Kidney glomerular epithelial cell (primary cell): Measurements from ENCODE around the gene UNC5B.
"Not testable (repeated sequence)": the region's sequence is repeated elsewhere in the genome, so short reads cannot be mapped to it uniquely, and the experiment has no call there.

ENCODE experiments used
- DNase-seq: peaks from one replicate; lab custom pipeline; 2025; lab: John Stamatoyannopoulos, UW

Gene UNC5B

DNA sequence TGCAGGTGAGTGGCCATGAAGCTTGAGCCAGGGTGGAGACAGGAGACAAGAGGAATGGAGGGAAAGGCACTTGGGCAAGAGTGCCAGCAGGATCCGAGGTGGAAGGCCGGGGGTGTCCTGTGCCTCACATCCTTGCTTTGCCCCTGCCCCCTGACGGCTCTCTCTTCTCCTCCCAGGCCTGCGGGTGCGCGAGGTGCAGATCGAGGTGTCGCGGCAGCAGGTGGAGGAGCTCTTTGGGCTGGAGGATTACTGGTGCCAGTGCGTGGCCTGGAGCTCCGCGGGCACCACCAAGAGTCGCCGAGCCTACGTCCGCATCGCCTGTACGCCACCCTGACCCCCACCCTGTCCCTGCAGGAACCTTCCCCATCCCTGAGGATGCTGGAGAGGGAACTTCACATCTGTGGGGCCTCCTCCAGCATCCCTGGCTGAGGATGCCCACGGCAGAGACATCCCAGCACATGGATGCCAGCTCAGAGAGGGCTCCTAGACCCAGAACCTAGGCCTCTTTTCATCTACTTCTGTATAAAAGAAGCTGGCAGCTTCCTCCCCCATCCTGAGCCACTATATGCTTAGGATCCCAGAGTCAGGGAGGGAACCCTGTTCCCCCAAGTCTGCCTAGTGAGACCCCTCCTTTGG lies 72.3 kb downstream of the UNC5B start:
- DNase-seq: no peak

DNA sequence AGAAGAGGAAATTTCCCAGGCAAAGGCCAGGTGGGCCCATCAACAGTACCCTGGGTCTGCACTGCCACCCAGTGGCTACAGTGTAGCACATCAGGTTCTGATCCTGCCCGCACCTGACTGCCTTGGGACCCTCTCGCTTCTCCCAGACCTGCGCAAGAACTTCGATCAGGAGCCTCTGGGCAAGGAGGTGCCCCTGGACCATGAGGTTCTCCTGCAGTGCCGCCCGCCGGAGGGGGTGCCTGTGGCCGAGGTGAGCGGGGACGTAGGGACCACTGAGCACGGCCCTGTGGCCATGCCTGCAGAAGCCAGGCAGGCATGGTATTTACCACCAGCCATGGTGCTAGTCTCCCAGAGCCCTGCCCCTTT lies 72.8 kb downstream of the UNC5B start:
- DNase-seq: peak; percentile 28

DNA sequence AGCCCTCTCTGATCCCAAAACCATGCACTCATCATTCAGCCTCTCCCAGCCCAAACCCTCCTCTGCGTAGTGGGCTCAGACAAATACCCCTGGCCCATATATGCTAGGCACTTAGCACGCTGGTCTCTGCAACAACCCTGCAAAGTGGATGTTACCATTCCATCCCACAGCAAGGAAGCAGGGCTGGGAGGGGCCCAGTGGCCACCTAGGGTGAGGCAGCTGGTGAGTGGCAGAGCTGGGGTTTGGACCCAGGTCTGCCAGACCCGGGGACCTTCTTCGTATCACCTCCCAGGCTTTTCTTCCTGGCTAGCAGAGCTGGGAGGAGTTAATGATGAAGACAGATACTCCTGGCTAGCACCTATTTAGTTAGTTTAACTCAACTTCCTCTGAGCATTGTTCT lies 73.6 kb downstream of the UNC5B start:
- no peak for DNase-seq

DNA sequence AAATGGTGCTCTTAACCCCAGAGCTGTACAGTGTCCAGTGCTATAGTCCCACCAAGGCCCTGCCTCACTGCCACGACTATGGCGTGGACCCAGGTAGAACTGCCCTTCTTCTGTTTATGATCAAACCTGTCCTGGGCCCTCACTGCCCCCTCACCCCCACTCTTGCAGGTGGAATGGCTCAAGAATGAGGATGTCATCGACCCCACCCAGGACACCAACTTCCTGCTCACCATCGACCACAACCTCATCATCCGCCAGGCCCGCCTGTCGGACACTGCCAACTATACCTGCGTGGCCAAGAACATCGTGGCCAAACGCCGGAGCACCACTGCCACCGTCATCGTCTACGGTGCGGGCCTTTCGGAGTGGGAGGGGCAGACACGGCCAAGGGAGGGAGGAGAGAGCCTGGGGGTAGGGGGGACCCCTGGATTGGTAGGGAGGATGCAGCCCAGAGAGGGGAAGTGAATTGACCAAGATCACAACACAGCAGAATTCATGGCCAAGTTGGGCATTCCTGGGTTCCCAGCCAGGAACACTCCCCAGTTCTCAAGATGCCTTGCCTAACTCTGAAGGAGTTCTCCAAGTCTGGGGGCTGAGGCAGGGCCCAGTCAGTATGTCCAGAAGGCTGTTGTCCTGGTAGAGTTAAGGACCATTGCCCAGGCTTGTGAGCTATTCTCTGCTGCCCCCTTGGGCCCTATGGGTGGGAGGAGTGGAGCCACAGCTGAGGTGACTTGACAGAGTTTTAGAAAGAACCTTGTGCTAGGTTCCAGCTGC lies 74.3 kb downstream of the UNC5B start:
- DNase-seq: no peak

DNA sequence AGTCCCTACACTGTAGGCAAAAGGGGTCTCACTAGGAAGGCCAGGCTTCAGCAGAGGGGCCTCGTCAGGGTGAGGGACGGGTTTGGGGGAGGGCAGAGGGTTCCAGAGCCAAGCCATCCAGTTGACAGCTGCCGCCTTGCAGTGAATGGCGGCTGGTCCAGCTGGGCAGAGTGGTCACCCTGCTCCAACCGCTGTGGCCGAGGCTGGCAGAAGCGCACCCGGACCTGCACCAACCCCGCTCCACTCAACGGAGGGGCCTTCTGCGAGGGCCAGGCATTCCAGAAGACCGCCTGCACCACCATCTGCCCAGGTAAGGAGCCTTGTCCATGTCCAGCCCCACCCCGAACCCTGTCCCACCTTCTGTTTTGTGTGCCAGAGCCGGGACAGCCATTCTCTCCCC lies 75.1 kb downstream of the UNC5B start:
- DNase-seq: no peak

GRCh38 chr10:71288461-71288860 lies 76.1 kb downstream of the UNC5B start:
- no peak for DNase-seq

- DNase-seq: no peak
Observed at GRCh38 chr10:71289421-71290130, 77.2 kb downstream of the UNC5B start.

DNA sequence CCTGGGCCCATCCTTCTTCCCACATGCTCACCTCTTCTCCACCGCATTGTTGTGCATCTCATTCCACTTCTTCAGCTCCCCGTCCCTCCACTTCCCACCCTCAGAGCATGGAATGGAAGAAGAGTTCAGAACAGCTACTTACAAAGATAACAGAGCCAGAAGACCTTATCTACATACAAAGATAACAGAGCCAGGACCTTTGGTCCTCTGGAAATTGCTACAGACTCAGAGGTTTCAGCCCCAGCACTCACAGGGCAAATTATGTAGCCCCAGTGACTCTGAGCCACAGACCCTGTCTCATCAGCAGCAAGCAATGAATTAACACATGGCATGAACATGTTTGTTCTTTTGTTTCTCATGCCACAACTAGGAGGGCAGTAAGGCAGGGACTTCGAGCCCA lies 78.0 kb downstream of the UNC5B start:
- DNase-seq: no peak

- DNase-seq: no peak
Observed at GRCh38 chr10:71290806-71291527, 78.6 kb downstream of the UNC5B start.

- no peak for DNase-seq
Observed at GRCh38 chr10:71291528-71291900, 79.1 kb downstream of the UNC5B start.

DNA sequence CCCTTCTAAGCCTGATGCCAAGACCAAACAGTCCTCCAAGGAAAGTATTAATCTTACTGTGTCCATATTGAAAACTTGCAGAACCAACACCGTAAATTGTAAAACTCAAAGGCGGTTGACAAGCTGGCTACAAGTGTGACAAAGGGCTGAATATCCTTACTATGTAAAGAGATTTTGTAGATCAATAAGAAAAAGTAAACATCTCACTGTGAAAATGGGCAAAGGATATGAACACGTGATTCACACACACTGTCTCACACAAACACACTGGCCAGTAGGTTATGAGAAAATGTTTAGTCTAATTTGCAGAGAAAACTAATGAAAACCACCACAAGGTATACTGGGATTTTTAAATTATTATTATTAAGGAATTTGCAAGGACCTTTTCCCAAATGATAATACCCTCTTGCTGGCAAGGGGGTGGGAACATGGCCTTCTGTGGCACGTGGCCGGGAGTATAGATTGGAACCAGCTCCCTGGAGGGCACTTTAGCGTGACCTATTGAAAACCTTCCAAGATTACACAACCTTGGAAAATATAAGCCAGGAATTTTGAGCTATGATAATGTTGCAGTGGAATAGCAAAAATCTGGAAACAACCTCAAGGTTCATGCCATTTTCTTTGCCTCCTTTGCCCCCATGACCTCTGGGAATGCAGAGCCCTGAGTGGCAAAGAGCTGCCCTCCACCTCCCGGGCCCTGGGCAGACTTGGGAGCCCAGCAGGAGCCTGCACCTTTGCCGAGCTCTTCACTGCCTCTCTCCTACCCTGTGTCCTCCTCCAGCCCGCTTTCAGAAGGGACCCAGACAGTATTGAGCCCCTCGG lies 80.5 kb downstream of the UNC5B start:
- no peak for DNase-seq

GRCh38 chr10:71293446-71294084 lies 81.2 kb downstream of the UNC5B start:
- DNase-seq: no peak

GRCh38 chr10:71294091-71294561 lies 81.8 kb downstream of the UNC5B start:
- peak; percentile 46 for DNase-seq

- DNase-seq: no peak
Observed at GRCh38 chr10:71294856-71295255, 82.5 kb downstream of the UNC5B start.

DNA sequence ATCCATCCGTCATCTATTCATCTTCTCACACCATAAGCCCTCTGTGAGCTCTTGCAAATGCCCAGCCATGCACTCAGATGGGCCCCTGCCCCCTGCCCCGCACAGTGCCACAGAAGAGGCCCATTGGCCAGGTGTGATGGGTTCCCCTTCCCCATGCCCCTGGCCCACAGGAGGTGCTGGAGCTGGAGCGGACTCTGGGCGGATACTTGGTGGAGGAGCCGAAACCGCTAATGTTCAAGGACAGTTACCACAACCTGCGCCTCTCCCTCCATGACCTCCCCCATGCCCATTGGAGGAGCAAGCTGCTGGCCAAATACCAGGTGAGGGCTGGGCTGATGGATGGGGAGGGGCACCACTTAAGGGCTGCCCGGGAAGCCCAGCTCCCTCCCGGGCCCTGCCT lies 83.3 kb downstream of the UNC5B start:
- DNase-seq: no peak

- no peak for DNase-seq
Observed at GRCh38 chr10:71296086-71296485, 83.7 kb downstream of the UNC5B start.

GRCh38 chr10:71296811-71297210 lies 84.4 kb downstream of the UNC5B start:
- not testable (repeated sequence) for DNase-seq

- DNase-seq: no peak
Observed at GRCh38 chr10:71297343-71297742, 85.0 kb downstream of the UNC5B start.

DNA sequence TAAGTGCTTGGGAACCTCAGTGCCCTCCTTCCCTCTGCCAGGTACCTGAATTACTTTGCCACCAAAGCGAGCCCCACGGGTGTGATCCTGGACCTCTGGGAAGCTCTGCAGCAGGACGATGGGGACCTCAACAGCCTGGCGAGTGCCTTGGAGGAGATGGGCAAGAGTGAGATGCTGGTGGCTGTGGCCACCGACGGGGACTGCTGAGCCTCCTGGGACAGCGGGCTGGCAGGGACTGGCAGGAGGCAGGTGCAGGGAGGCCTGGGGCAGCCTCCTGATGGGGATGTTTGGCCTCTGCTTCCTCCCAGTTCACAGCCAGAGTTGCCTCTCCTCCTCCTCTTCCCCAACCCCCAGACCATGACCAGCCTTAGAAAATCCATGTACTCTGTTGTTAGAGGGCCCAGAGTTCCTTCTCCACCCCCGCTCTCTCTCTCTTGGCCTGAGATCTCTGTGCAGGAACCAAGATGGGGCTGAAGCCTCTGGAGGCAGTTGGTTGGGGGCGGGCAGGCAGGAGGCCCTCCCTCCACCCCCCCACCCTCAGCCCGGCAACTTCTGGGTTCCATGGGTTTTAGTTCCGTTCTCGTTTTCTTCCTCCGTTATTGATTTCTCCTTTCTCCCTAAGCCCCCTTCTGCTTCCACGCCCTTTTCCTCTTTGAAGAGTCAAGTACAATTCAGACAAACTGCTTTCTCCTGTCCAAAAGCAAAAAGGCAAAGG lies 86.9 kb downstream of the UNC5B start:
- DNase-seq: no peak
